Psoas muscle (tissue), 8 donors: ENCODE data around the gene SLC6A4. TPM values are rescaled to one million over a fixed set of nuclear protein-coding genes. Genes with fewer than 3 reads are reported as not detected.

Experiments
- ATAC-seq, 4 donors: fragments of 200-7000 bp; cut with Tn5 transposase; one replicate each; pipeline ENCODE4 v1.9.1; 2020; ENCODE audit warnings: moderate library complexity in 3 of 4, mild to moderate bottlenecking in 2 of 4
- DNase-seq, 2 donors: peaks; one replicate each; pipeline ENCODE4 v3.0.0-alpha.2; 2020
- H3K27ac ChIP-seq: fragments of 200-600 bp; one replicate; pipeline ENCODE4 v1.8.0; 2022
- H3K27me3 ChIP-seq, 3 donors: fragments of 200-600 bp in 1 of 3; one replicate each; pipeline versions ENCODE4 v1.6.1 to v1.8.0; 2013 to 2022; ENCODE audit warnings: low read length in 2 of 3, mild to moderate bottlenecking in 2 of 3, moderate library complexity in 1 of 3; ENCODE audit not compliant: insufficient read depth in 3 of 3
- H3K36me3 ChIP-seq, 2 donors: fragments of 200-600 bp in 1 of 2; one replicate each; pipeline versions ENCODE4 v1.6.1 to v1.8.0; 2013 to 2022; ENCODE audit warnings: low read depth in 1 of 2, mild to moderate bottlenecking in 1 of 2, moderate library complexity in 1 of 2; ENCODE audit not compliant: insufficient read depth in 1 of 2
- H3K4me1 ChIP-seq: fragments of 200-600 bp; one replicate; pipeline ENCODE4 v1.8.0; 2022
- H3K4me3 ChIP-seq: fragments of 200-600 bp; one replicate; pipeline ENCODE4 v1.8.0; 2022; ENCODE audit warnings: mild to moderate bottlenecking
- H3K9me3 ChIP-seq: fragments of 200-600 bp; one replicate; pipeline ENCODE4 v1.8.0; 2022
- WGBS, 3 donors: extraction: QIAGEN DNeasy Blood & Tissue Kit; methylation state at CpG; one replicate each; pipeline versions ENCODE4 v1.1.6 to v1.1.7; 2013; 5-methylcytosine and 5-hydroxymethylcytosine counted together
- intact Hi-C, 2 donors: fragments of 100-400 bp; cut with DNase I; formaldehyde crosslinking; loops; one replicate each; pipeline versions ENCODE4 v1.11.0 to v1.14.2; 2022
- long read RNA-seq, 2 donors: library from polyadenylated mRNA; unstranded; transcript quantifications; one replicate each; pipeline ENCODE4 v2.0.0, GENCODE V29; 2021
- polyA plus RNA-seq, 3 donors: library from polyadenylated mRNA; stranded (reverse); fragments of 200-250 nt; gene quantifications; one replicate each; pipeline ENCODE4 v1.2.3, GENCODE V29; 2013
- total RNA-seq, 4 donors: library from RNA; stranded (reverse); fragmentation: NEBNext Ultra II Directional in 2 of 4; extraction: Animal tissue kit (Norgen Biotek cat#: 25700) in 2 of 4; gene quantifications; one replicate each; pipeline versions ENCODE4 v1.2.1 to v1.2.4, GENCODE V29; 2021 to 2023
- TF ChIP-seq, protein P1 (sequence below): fragments of 200-600 bp; IDR thresholded peaks from one replicate; pipeline ENCODE4 v1.8.0; 2022; ENCODE audit warnings: antibody characterized with exemption
- donor health status: healthy with polysubstance abuse.
- donor health status: DM: no; HTN: no; CAD: no; lungs with moderate emphysema.
- donor health status: Bipolar disorder and iron deficiency.
- donor health status: healthy.
- donor health status: DM: yes; HTN: yes; CAD: no.
- donor health status: DM: no; HTN: no; CAD: no.
- donor health status: DM: no; HTN: no; CAD: no.
- donor health status: DM: yes; HTN: yes; CAD: no.

SLC6A4 gene
- total RNA-seq (not detected), polyA plus RNA-seq (under 1 TPM in 2 of 3 donors, not detected in 1; 0.01 to 0.06 TPM)
- long read RNA-seq, donor 1, result 0 reads
- long read RNA-seq, donor 2, result 0 reads

- peak within 1 kb of the TSS; percentile 59 for H3K4me3 ChIP-seq
- WGBS, 3 donors, result 2 to 3% (median 2%) methylated on average over 73 to 81 of the region's 82 CpGs
- H3K9me3 ChIP-seq, result no peaks in the 10 kb centered on the region
- TF ChIP-seq, protein P1, sequence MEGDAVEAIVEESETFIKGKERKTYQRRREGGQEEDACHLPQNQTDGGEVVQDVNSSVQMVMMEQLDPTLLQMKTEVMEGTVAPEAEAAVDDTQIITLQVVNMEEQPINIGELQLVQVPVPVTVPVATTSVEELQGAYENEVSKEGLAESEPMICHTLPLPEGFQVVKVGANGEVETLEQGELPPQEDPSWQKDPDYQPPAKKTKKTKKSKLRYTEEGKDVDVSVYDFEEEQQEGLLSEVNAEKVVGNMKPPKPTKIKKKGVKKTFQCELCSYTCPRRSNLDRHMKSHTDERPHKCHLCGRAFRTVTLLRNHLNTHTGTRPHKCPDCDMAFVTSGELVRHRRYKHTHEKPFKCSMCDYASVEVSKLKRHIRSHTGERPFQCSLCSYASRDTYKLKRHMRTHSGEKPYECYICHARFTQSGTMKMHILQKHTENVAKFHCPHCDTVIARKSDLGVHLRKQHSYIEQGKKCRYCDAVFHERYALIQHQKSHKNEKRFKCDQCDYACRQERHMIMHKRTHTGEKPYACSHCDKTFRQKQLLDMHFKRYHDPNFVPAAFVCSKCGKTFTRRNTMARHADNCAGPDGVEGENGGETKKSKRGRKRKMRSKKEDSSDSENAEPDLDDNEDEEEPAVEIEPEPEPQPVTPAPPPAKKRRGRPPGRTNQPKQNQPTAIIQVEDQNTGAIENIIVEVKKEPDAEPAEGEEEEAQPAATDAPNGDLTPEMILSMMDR, result no peak
- H3K36me3 ChIP-seq, result no peaks in the 10 kb centered on the region
- no peak for DNase-seq
- ATAC-seq, result peak in 3 of 4 donors; percentile 22 to 66 (median 34)
- peaks cover 3 to 60% (median 24%) of the 10 kb centered on the region in 3 donors for H3K27me3 ChIP-seq
- H3K4me1 ChIP-seq, result peaks cover 7% of the 10 kb centered on the region
- intact Hi-C loops, result no loop called here
- H3K27ac ChIP-seq, result no peak within 1 kb of the TSS
Measured at GRCh38 chr17:30235386-30236296, at the start of gene SLC6A4. Gene SLC6A4 (minus strand): TSS chr17:30235697. CDS start chr17:30221958, 13,739 bp downstream.

GRCh38 chr17:30279156-30279555 lies 43.7 kb upstream of the SLC6A4 start:
- ATAC-seq, result no peak
- no peaks in the 10 kb centered on the region for H3K27me3 ChIP-seq
- intact Hi-C loops, result loop anchor here (2.0 to 5.0 kb wide), 4 partner anchors 152 to 177 kb away; partner anchors contain the start of gene NSRP1 (in 1 of the 2)
- TF ChIP-seq, protein P1, result no peak
- no peak for DNase-seq
- H3K27ac ChIP-seq, result no peak overlapping the region
- H3K9me3 ChIP-seq, result no peaks in the 10 kb centered on the region
- H3K36me3 ChIP-seq, result peaks cover 0 to 90% of the 10 kb centered on the region in 2 donors
- no peak overlapping the region for H3K4me3 ChIP-seq
- no peaks in the 10 kb centered on the region for H3K4me1 ChIP-seq

DNA sequence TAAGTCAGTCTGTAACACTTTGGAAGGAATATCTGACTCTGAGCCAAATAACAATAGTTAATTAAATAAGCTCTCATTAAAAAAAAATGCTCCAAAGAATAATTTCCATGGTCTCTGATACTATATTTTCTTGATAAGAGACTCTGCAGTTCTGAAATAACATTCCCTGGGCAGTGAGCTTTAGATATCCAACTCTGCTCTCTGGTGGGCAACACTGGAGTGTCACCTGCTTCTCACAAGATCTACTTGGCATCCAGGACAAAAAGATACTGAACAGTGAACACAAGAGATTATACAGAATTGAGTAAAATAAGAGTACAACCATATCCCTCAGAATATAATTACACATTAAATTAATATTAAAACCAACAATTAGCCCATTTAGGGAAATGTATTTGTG lies 42.5 kb upstream of the SLC6A4 start:
- Histone ChIP-seq H3K27ac (no peak overlapping the region), H3K4me1 (no peaks in the 10 kb centered on the region), H3K9me3 (no peaks in the 10 kb centered on the region), H3K4me3 (no peak overlapping the region), H3K27me3 (no peaks in the 10 kb centered on the region), H3K36me3 (peaks cover 0 to 90% of the 10 kb centered on the region in 2 donors)
- DNase-seq (no peak), ATAC-seq (peak in 3 of 4 donors; percentile 62 to 83 (median 68))
- intact Hi-C loops, result loop anchor here (2.0 to 5.0 kb wide), 4 partner anchors 151 to 176 kb away; partner anchors contain the start of gene NSRP1 (in 1 of the 2)
- TF ChIP-seq, protein P1, result peak; percentile 51

- H3K27me3 ChIP-seq, result no peaks in the 10 kb centered on the region
- no peaks in the 10 kb centered on the region for H3K9me3 ChIP-seq
- no peaks in the 10 kb centered on the region for H3K4me1 ChIP-seq
- H3K27ac ChIP-seq, result no peak overlapping the region
- TF ChIP-seq, protein P1, result no peak
- intact Hi-C loops, result loop anchor here (5.0 kb wide), 3 partner anchors 149 to 174 kb away; partner anchors contain the start of gene NSRP1 (in 1 of the 2)
- DNase-seq (no peak), ATAC-seq (no peak)
- 91 to 94% (median 91%) methylated on average over 2 of the region's 2 CpGs for WGBS, 3 donors
- peaks cover 8 to 90% of the 10 kb centered on the region in 2 donors for H3K36me3 ChIP-seq
- no peak overlapping the region for H3K4me3 ChIP-seq
Measured at GRCh38 chr17:30275911-30276310, 40.4 kb upstream of the SLC6A4 start.
